Effector CD4-positive, alpha-beta T cell (primary cell): ENCODE data around the gene IFTAP.

Source experiments
- DNase-seq: peaks from one replicate; pipeline ENCODE4 v3.0.0-alpha.2; 2020

The IFTAP gene

GRCh38 chr11:36600180-36600579, 5.9 kb downstream of the IFTAP start:
- DNase-seq, result no peak

GRCh38 chr11:36601155-36601554, 6.9 kb downstream of the IFTAP start:
- DNase-seq, result no peak

- no peak for DNase-seq
These were observed 7.8 kb downstream of the IFTAP start for GRCh38 chr11:36602135-36602534.

- DNase-seq, result no peak
These were observed 11.2 kb downstream of the IFTAP start for GRCh38 chr11:36605221-36606216.

- no peak for DNase-seq
These were observed 14.3 kb downstream of the IFTAP start for GRCh38 chr11:36608491-36609199.

- no peak for DNase-seq
These were observed 15.1 kb downstream of the IFTAP start for GRCh38 chr11:36609383-36609782.

- DNase-seq, result no peak
These were observed 21.5 kb downstream of the IFTAP start for GRCh38 chr11:36615826-36616225.

- no peak for DNase-seq
These were observed 23.5 kb downstream of the IFTAP start for GRCh38 chr11:36617543-36618362.

GRCh38 chr11:36618363-36619047, 24.2 kb downstream of the IFTAP start:
- no peak for DNase-seq

GRCh38 chr11:36619502-36619901, 25.2 kb downstream of the IFTAP start:
- no peak for DNase-seq

- DNase-seq, result no peak
These were observed 25.9 kb downstream of the IFTAP start for GRCh38 chr11:36620246-36620645.

- no peak for DNase-seq
These were observed 28.3 kb downstream of the IFTAP start for GRCh38 chr11:36622431-36623136.

- no peak for DNase-seq
These were observed 29.2 kb downstream of the IFTAP start for GRCh38 chr11:36623494-36623893.

GRCh38 chr11:36627006-36627405, 32.7 kb downstream of the IFTAP start:
- DNase-seq, result no peak

- no peak for DNase-seq
These were observed 33.2 kb downstream of the IFTAP start for GRCh38 chr11:36627471-36627870.

GRCh38 chr11:36628141-36628540, 33.8 kb downstream of the IFTAP start:
- DNase-seq, result no peak

- DNase-seq, result no peak
These were observed 34.5 kb downstream of the IFTAP start for GRCh38 chr11:36628765-36629244.

GRCh38 chr11:36631774-36632173, 37.5 kb downstream of the IFTAP start:
- no peak for DNase-seq

- no peak for DNase-seq
These were observed 41.0 kb downstream of the IFTAP start for GRCh38 chr11:36635066-36635862.

GRCh38 chr11:36638556-36638955, 44.3 kb downstream of the IFTAP start:
- DNase-seq, result no peak
